ENCODE data around the gene ZNF710.
A peak's percentile ranks its signal among the peaks of the same experiment; 100 is the strongest.

Gene ZNF710

DNA sequence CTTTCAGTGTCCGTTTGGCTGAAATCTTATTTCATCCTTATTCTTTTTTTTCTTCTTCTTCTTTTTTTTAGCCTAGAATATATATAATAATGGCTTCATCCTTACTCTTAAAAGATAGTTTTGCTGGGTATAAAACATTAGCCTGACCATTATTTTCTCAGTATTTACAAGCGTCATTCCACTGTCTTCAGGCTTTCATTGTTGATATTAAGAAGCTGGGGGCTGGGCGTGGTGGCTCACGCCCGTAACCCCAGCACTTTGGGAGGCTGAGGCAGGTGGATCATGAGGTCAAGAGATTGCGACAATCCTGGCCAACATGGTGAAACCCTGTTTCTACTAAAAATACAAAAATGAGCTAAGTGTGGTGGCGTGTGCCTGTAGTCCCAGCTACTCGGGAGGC is 10.6 kb downstream of the ZNF710 start:
- peaks cover 8% of the 10 kb centered on the region; the same call in 1 of the 2 replicates for H3K9me3 ChIP-seq (ENCODE audit: insufficient read depth, low read depth, low read length)
- H3F3A ChIP-seq (ENCODE audit: low read depth): no peaks in the 10 kb centered on the region
- TF ChIP-seq EZH2phosphoT487 (IDR thresholded peaks at IDR 0.05; ENCODE audit: borderline replicate concordance): no peak
- TF ChIP-seq, protein P1, sequence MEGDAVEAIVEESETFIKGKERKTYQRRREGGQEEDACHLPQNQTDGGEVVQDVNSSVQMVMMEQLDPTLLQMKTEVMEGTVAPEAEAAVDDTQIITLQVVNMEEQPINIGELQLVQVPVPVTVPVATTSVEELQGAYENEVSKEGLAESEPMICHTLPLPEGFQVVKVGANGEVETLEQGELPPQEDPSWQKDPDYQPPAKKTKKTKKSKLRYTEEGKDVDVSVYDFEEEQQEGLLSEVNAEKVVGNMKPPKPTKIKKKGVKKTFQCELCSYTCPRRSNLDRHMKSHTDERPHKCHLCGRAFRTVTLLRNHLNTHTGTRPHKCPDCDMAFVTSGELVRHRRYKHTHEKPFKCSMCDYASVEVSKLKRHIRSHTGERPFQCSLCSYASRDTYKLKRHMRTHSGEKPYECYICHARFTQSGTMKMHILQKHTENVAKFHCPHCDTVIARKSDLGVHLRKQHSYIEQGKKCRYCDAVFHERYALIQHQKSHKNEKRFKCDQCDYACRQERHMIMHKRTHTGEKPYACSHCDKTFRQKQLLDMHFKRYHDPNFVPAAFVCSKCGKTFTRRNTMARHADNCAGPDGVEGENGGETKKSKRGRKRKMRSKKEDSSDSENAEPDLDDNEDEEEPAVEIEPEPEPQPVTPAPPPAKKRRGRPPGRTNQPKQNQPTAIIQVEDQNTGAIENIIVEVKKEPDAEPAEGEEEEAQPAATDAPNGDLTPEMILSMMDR (conservative IDR thresholded peaks at IDR 0.05; ENCODE audit: low read length): no peak
- no peaks in the 10 kb centered on the region for H3K36me3 ChIP-seq (ENCODE audit: insufficient read depth, low read length)
- H4K20me1 ChIP-seq (ENCODE audit: insufficient read depth, low read length, poor library complexity, severe bottlenecking): peaks cover 9% of the 10 kb centered on the region
- no peaks in the 10 kb centered on the region for H3K9me2 ChIP-seq (replicated peaks; ENCODE audit: low read depth, low read length)
- H3K9ac ChIP-seq (ENCODE audit: low read depth, low read length, poor library complexity, severe bottlenecking): no peak overlapping the region
- H3K79me2 ChIP-seq (ENCODE audit: insufficient read depth, low read length): peaks cover 29% of the 10 kb centered on the region; the same call in 1 of the 2 replicates
- no peak overlapping the region for H3K4me2 ChIP-seq (ENCODE audit: low read depth, low read length, poor library complexity, severe bottlenecking)
- no peak overlapping the region for H3K4me3 ChIP-seq (ENCODE audit: low read length, poor library complexity, severe bottlenecking)
- H3K4me1 ChIP-seq (ENCODE audit: insufficient read depth, low read length, poor library complexity, severe bottlenecking): peaks cover 34% of the 10 kb centered on the region
- no peaks in the 10 kb centered on the region for H3K27me3 ChIP-seq (ENCODE audit: insufficient read depth, low read length, poor library complexity, severe bottlenecking)
- no peak overlapping the region for H2AFZ ChIP-seq (ENCODE audit: low read length)

DNA sequence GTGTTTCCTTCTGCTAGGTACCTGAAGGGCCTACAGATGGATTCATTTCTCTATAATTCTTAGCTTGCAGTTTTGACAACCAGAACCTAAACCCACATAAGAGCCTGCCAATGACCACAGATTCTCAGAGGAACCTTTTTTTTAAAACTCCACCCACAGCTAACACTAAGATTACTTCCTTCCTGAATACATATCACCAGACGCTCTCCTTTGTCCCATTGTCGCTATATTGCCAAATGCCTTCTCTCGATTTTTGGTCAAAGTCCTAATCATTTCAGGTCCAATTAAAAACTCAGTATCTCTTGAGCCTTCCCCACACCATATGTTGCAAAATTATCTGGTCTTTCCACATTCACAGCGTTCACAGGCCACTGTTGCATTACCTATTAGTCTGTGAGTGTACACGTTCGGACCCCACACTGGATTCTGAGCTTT is 12.4 kb downstream of the ZNF710 start:
- Histone ChIP-seq H3F3A (ENCODE audit: low read depth) (no peaks in the 10 kb centered on the region), H3K27me3 (ENCODE audit: insufficient read depth, low read length, poor library complexity, severe bottlenecking) (no peaks in the 10 kb centered on the region), H3K9ac (ENCODE audit: low read depth, low read length, poor library complexity, severe bottlenecking) (no peak overlapping the region), H3K36me3 (ENCODE audit: insufficient read depth, low read length) (no peaks in the 10 kb centered on the region), H3K79me2 (ENCODE audit: insufficient read depth, low read length) (peaks cover 28% of the 10 kb centered on the region; the same call in 1 of the 2 replicates), H4K20me1 (ENCODE audit: insufficient read depth, low read length, poor library complexity, severe bottlenecking) (peaks cover 9% of the 10 kb centered on the region), H3K4me2 (ENCODE audit: low read depth, low read length, poor library complexity, severe bottlenecking) (peak overlapping the region; percentile 55), H3K9me2 (replicated peaks; ENCODE audit: low read depth, low read length) (no peaks in the 10 kb centered on the region), H3K4me1 (ENCODE audit: insufficient read depth, low read length, poor library complexity, severe bottlenecking) (peaks cover 23% of the 10 kb centered on the region), H3K9me3 (ENCODE audit: insufficient read depth, low read depth, low read length) (peaks cover 8% of the 10 kb centered on the region; the same call in 1 of the 2 replicates), H2AFZ (ENCODE audit: low read length) (peak overlapping the region; percentile 9; the same call in 1 of the 2 replicates), H3K4me3 (ENCODE audit: low read length, poor library complexity, severe bottlenecking) (peak overlapping the region; percentile 38)
- no peak for TF ChIP-seq EZH2phosphoT487 (IDR thresholded peaks at IDR 0.05; ENCODE audit: borderline replicate concordance)
- TF ChIP-seq, protein P1 (conservative IDR thresholded peaks at IDR 0.05; ENCODE audit: low read length): no peak

DNA sequence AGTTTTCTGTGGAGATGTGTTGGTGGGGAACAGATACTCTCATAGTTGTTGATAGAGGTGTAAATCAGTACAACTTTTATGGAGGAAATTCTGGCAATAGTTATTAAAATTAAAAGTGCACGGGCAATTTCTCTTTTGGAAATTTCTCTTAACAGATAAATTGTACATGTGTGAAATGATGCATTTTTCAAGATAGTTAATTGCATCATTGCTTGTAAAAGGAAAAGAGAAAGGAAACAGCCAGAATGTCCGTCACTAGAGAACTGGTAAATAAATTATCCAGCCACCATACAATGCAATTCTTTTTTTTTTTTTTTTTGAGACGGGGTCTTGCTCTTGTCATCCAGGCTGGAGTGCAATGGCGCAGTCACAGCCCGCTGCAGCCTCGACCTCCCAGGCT is 14.2 kb downstream of the ZNF710 start:
- Histone ChIP-seq H3K9me3 (ENCODE audit: insufficient read depth, low read depth, low read length) (peaks cover 8% of the 10 kb centered on the region; the same call in 1 of the 2 replicates), H3K27me3 (ENCODE audit: insufficient read depth, low read length, poor library complexity, severe bottlenecking) (no peaks in the 10 kb centered on the region), H3K9me2 (replicated peaks; ENCODE audit: low read depth, low read length) (no peaks in the 10 kb centered on the region), H3K4me3 (ENCODE audit: low read length, poor library complexity, severe bottlenecking) (no peak overlapping the region), H3K9ac (ENCODE audit: low read depth, low read length, poor library complexity, severe bottlenecking) (no peak overlapping the region), H3K4me2 (ENCODE audit: low read depth, low read length, poor library complexity, severe bottlenecking) (no peak overlapping the region), H2AFZ (ENCODE audit: low read length) (no peak overlapping the region), H4K20me1 (ENCODE audit: insufficient read depth, low read length, poor library complexity, severe bottlenecking) (peaks cover 9% of the 10 kb centered on the region), H3F3A (ENCODE audit: low read depth) (no peaks in the 10 kb centered on the region), H3K79me2 (ENCODE audit: insufficient read depth, low read length) (peaks cover 25% of the 10 kb centered on the region; the same call in 1 of the 2 replicates), H3K4me1 (ENCODE audit: insufficient read depth, low read length, poor library complexity, severe bottlenecking) (peaks cover 32% of the 10 kb centered on the region), H3K36me3 (ENCODE audit: insufficient read depth, low read length) (no peaks in the 10 kb centered on the region)
- TF ChIP-seq, protein P1 (conservative IDR thresholded peaks at IDR 0.05; ENCODE audit: low read length): no peak
- TF ChIP-seq EZH2phosphoT487 (IDR thresholded peaks at IDR 0.05; ENCODE audit: borderline replicate concordance): no peak
